OCI-LY1 (cell line): ENCODE measurements around the gene SERINC1.

Experiments used
- H2AFZ ChIP-seq: fragments of 200-600 bp; sonication (generic), shearing (Covaris generic); 2 replicates; pipeline ENCODE4 v1.6.0; 2014; ENCODE audit warnings: antibody characterized with exemption, mild to moderate bottlenecking, low read length
- H3F3A ChIP-seq: fragments of 200-600 bp; sonication (generic), shearing (Covaris generic); 2 replicates; pipeline ENCODE4 v1.6.0; 2014; ENCODE audit warnings: mild to moderate bottlenecking, antibody characterized with exemption, low read length, moderate library complexity; ENCODE audit not compliant: insufficient read depth
- H3K27ac ChIP-seq: fragments of 200-600 bp; sonication (generic); 2 replicates; pipeline ENCODE4 v1.5.1; 2014; ENCODE audit warnings: low read length, mixed run types, mild to moderate bottlenecking, low read depth; ENCODE audit not compliant: poor library complexity, severe bottlenecking
- H3K27me3 ChIP-seq: fragments of 200-600 bp; sonication (generic); 2 replicates; pipeline ENCODE4 v1.6.0; 2014; ENCODE audit warnings: antibody characterized with exemption, mild to moderate bottlenecking, low read length, moderate library complexity; ENCODE audit not compliant: insufficient read depth
- H3K36me3 ChIP-seq: fragments of 200-600 bp; sonication (generic); 2 replicates; pipeline ENCODE4 v1.6.1; 2014; ENCODE audit warnings: mild to moderate bottlenecking, antibody characterized with exemption, low read length, moderate library complexity, mixed read lengths; ENCODE audit not compliant: insufficient read depth
- H3K4me1 ChIP-seq: fragments of 200-600 bp; sonication (generic); 2 replicates; pipeline ENCODE4 v1.5.1; 2014; ENCODE audit warnings: mild to moderate bottlenecking, low read length, moderate library complexity; ENCODE audit not compliant: insufficient read depth, severe bottlenecking
- H3K4me2 ChIP-seq: fragments of 200-600 bp; sonication (generic), shearing (Covaris generic); 2 replicates; pipeline ENCODE4 v1.6.1; 2014; ENCODE audit warnings: low read length
- H3K4me3 ChIP-seq: fragments of 200-600 bp; sonication (generic); 2 replicates; pipeline ENCODE4 v1.5.1; 2014; ENCODE audit warnings: low read length, low read depth, mild to moderate bottlenecking, mixed read lengths; ENCODE audit not compliant: poor library complexity, severe bottlenecking
- H3K79me2 ChIP-seq: fragments of 200-600 bp; shearing (Covaris generic); 2 replicates; pipeline ENCODE4 v1.6.1; 2016; ENCODE audit warnings: mixed run types, low read length, mixed read lengths; ENCODE audit not compliant: insufficient read depth
- H3K9ac ChIP-seq: fragments of 200-600 bp; sonication (generic), shearing (Covaris generic); 2 replicates; pipeline ENCODE4 v1.6.1; 2014; ENCODE audit warnings: mild to moderate bottlenecking, low read length, mixed read lengths
- H3K9me2 ChIP-seq: fragments of 200-600 bp; sonication (generic), shearing (Covaris generic); 2 replicates; pipeline ENCODE4 v1.6.1; 2014; ENCODE audit warnings: low read depth, mild to moderate bottlenecking, low read length, mixed read lengths
- H3K9me3 ChIP-seq: fragments of 200-600 bp; shearing (Covaris generic); 2 replicates; pipeline ENCODE4 v1.6.1; 2014; ENCODE audit warnings: low read length, mixed read lengths
- H4K20me1 ChIP-seq: fragments of 200-600 bp; sonication (generic), shearing (Covaris generic); 2 replicates; pipeline ENCODE4 v1.6.0; 2016; ENCODE audit warnings: mild to moderate bottlenecking, low read length; ENCODE audit not compliant: insufficient read depth
- CTCF ChIP-seq: fragments of 200-600 bp; sonication (generic), shearing (Covaris generic); IDR thresholded peaks from 2 replicates; pipeline ENCODE4 v1.5.1; 2017; ENCODE audit warnings: mild to moderate bottlenecking, antibody characterized with exemption, low read length, moderate library complexity, mixed read lengths
- EZH2 ChIP-seq: fragments of 200-600 bp; sonication (generic), shearing (Covaris generic); IDR thresholded peaks from 2 replicates; pipeline ENCODE4 v1.8.0; 2017; ENCODE audit warnings: borderline replicate concordance, mixed run types, mild to moderate bottlenecking, antibody characterized with exemption, low read length, moderate library complexity, mixed read lengths

The SERINC1 gene

GRCh38 chr6:122412001-122412400 lies 59.6 kb downstream of the SERINC1 start:
- Histone ChIP-seq H3F3A (no peaks in the 10 kb centered on the region), H3K4me1 (no peaks in the 10 kb centered on the region), H3K4me2 (no peak overlapping the region), H4K20me1 (no peaks in the 10 kb centered on the region), H3K27ac (no peak overlapping the region), H3K9ac (no peak overlapping the region), H3K9me3 (no peaks in the 10 kb centered on the region), H3K9me2 (no peaks in the 10 kb centered on the region), H3K4me3 (no peak overlapping the region), H3K27me3 (no peaks in the 10 kb centered on the region), H3K36me3 (peaks cover 70% of the 10 kb centered on the region), H2AFZ (no peak overlapping the region), H3K79me2 (peaks cover 53% of the 10 kb centered on the region)
- TF ChIP-seq EZH2 = no peak
- TF ChIP-seq CTCF = no peak

GRCh38 chr6:122408702-122409458 lies 62.7 kb downstream of the SERINC1 start:
- H3K4me2 ChIP-seq = no peak overlapping the region
- H3K27me3 ChIP-seq = no peaks in the 10 kb centered on the region
- no peaks in the 10 kb centered on the region for H4K20me1 ChIP-seq
- no peaks in the 10 kb centered on the region for H3F3A ChIP-seq
- H2AFZ ChIP-seq = no peak overlapping the region
- H3K36me3 ChIP-seq = peaks cover 63% of the 10 kb centered on the region
- H3K4me1 ChIP-seq = peaks cover 4% of the 10 kb centered on the region
- H3K27ac ChIP-seq = no peak overlapping the region
- peaks cover 84% of the 10 kb centered on the region for H3K79me2 ChIP-seq
- no peak overlapping the region for H3K4me3 ChIP-seq
- no peak overlapping the region for H3K9ac ChIP-seq
- TF ChIP-seq EZH2 = no peak
- no peak for TF ChIP-seq CTCF
- 0 out of 2 replicates have a peak, but pooled peaks cover 4% of the 10 kb centered on the region for H3K9me3 ChIP-seq
- no peaks in the 10 kb centered on the region for H3K9me2 ChIP-seq

GRCh38 chr6:122408240-122408639 lies 63.4 kb downstream of the SERINC1 start:
- Histone ChIP-seq H2AFZ (no peak overlapping the region), H3K9me2 (no peaks in the 10 kb centered on the region), H3K79me2 (peaks cover 91% of the 10 kb centered on the region), H3K27ac (no peak overlapping the region), H3K4me1 (peaks cover 5% of the 10 kb centered on the region), H4K20me1 (no peaks in the 10 kb centered on the region), H3K4me3 (no peak overlapping the region), H3K9me3 (0 out of 2 replicates have a peak, but pooled peaks cover 4% of the 10 kb centered on the region), H3F3A (no peaks in the 10 kb centered on the region), H3K36me3 (peaks cover 57% of the 10 kb centered on the region), H3K27me3 (no peaks in the 10 kb centered on the region), H3K4me2 (no peak overlapping the region), H3K9ac (no peak overlapping the region)
- TF ChIP-seq EZH2 = no peak
- no peak for TF ChIP-seq CTCF
